BLaER1 (cell line): ENCODE data around the gene HRC.

Experiments
- H3K27ac ChIP-seq: shearing (Covaris generic); formaldehyde crosslinking; 2 replicates; pipeline ENCODE4 v1.8.1; 2022
- H3K27me3 ChIP-seq: shearing (Covaris generic); formaldehyde crosslinking; 2 replicates; pipeline ENCODE4 v1.8.1; 2022
- H3K36me3 ChIP-seq: shearing (Covaris generic); formaldehyde crosslinking; 2 replicates; pipeline ENCODE4 v1.8.1; 2022
- H3K4me1 ChIP-seq: shearing (Covaris generic); formaldehyde crosslinking; 2 replicates; pipeline ENCODE4 v1.8.1; 2022
- H3K4me2 ChIP-seq: shearing (Covaris generic); formaldehyde crosslinking; 2 replicates; pipeline ENCODE4 v1.8.1; 2022
- H3K4me3 ChIP-seq: shearing (Covaris generic); formaldehyde crosslinking; 2 replicates; pipeline ENCODE4 v1.8.1; 2022
- H3K9ac ChIP-seq: shearing (Covaris generic); formaldehyde crosslinking; 2 replicates; pipeline ENCODE4 v1.8.1; 2022
- H3K9me3 ChIP-seq: shearing (Covaris generic); formaldehyde crosslinking; 2 replicates; pipeline ENCODE4 v1.8.1; 2022
- H4K20me1 ChIP-seq: shearing (Covaris generic); formaldehyde crosslinking; 2 replicates; pipeline ENCODE4 v1.8.1; 2022
- Cebpa-rat ChIP-seq: shearing (Covaris generic); IDR thresholded peaks from 2 replicates; pipeline ENCODE4 v1.8.1; 2022

Gene HRC

DNA sequence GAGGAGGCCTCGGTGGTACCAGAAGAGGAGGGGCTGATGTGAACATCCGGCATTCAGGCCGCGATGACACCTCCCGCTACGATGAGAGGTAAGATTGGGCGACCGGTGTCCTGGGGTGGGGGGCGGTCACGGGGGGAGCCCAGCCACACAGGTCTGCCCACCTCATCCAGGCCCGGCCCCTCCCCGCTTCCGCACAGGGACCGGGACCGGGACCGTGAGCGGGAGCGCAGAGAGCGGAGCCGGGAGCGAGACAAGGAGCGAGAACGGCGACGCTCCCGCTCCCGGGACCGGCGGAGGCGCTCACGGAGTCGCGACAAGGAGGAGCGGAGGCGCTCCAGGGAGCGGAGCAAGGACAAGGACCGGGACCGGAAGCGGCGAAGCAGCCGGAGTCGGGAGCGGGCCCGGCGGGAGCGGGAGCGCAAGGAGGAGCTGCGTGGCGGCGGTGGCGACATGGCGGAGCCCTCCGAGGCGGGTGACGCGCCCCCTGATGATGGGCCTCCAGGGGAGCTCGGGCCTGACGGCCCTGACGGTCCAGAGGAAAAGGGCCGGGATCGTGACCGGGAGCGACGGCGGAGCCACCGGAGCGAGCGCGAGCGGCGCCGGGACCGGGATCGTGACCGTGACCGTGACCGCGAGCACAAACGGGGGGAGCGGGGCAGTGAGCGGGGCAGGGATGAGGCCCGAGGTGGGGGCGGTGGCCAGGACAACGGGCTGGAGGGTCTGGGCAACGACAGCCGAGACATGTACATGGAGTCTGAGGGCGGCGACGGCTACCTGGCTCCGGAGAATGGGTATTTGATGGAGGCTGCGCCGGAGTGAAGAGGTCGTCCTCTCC is 47.4 kb downstream of the HRC start:
- H3K27ac ChIP-seq: 0 out of 2 replicates have a peak overlapping the region, but pooled peaks have one; percentile 41
- peaks cover 64% of the 10 kb centered on the region for H3K36me3 ChIP-seq
- peaks cover 61% of the 10 kb centered on the region for H4K20me1 ChIP-seq
- H3K4me1 ChIP-seq: peaks cover 38% of the 10 kb centered on the region
- no peaks in the 10 kb centered on the region for H3K27me3 ChIP-seq
- H3K4me2 ChIP-seq: no peak overlapping the region
- no peak for TF ChIP-seq Cebpa-rat
- H3K9me3 ChIP-seq: no peaks in the 10 kb centered on the region
- no peak overlapping the region for H3K4me3 ChIP-seq
- H3K9ac ChIP-seq: no peak overlapping the region

GRCh38 chr19:49106648-49107135 is 48.5 kb downstream of the HRC start:
- Histone ChIP-seq H3K4me1 (peaks cover 50% of the 10 kb centered on the region), H3K4me2 (peak overlapping the region; percentile 90), H3K4me3 (no peak overlapping the region), H3K9ac (no peak overlapping the region; the same call in 1 of the 2 replicates), H3K36me3 (peaks cover 72% of the 10 kb centered on the region), H4K20me1 (peaks cover 61% of the 10 kb centered on the region), H3K27me3 (no peaks in the 10 kb centered on the region), H3K9me3 (no peaks in the 10 kb centered on the region), H3K27ac (no peak overlapping the region)
- no peak for TF ChIP-seq Cebpa-rat

DNA sequence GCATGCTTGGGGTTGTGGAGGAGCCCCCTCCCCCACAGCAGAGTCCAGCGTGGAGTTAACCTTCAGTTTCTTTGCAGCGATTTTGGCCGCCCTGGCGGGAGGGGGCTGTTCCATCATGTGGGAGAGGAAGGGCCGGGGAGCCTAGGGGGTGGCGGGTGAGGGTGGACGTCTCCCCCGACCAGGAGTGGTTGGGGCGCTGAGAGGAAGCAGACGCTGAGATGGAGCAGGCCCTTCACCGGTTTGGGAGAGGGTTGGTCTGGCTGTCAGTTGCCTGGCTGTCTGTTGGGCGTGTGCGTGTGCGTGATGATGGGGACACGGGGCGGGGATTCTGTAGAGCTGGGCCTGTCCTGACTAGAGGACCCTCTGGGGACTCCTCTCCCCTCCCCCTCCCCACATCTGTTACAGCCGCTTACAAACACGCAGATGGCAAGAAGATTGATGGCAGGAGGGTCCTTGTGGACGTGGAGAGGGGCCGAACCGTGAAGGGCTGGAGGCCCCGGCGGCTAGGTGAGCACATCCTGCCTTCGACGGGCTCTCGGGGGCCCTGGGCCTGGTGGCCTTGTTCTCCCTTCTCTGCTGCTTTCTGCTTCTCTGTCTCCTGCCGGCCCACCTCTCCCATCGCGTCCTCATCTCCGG is 50.8 kb downstream of the HRC start:
- Histone ChIP-seq H3K36me3 (peaks cover 78% of the 10 kb centered on the region), H3K4me1 (peaks cover 71% of the 10 kb centered on the region), H4K20me1 (peaks cover 63% of the 10 kb centered on the region), H3K9me3 (no peaks in the 10 kb centered on the region), H3K4me3 (peak overlapping the region; percentile 59), H3K4me2 (peak overlapping the region; percentile 90), H3K27ac (peak overlapping the region; percentile 82), H3K27me3 (no peaks in the 10 kb centered on the region), H3K9ac (peak overlapping the region; percentile 80)
- TF ChIP-seq Cebpa-rat: no peak

GRCh38 chr19:49103331-49104085 is 51.7 kb downstream of the HRC start:
- Histone ChIP-seq H3K36me3 (peaks cover 78% of the 10 kb centered on the region), H4K20me1 (peaks cover 62% of the 10 kb centered on the region), H3K27ac (peak overlapping the region; percentile 82), H3K9me3 (no peaks in the 10 kb centered on the region), H3K4me1 (peaks cover 77% of the 10 kb centered on the region), H3K27me3 (no peaks in the 10 kb centered on the region), H3K9ac (peak overlapping the region; percentile 80), H3K4me3 (peak overlapping the region; percentile 59), H3K4me2 (peak overlapping the region; percentile 90)
- TF ChIP-seq Cebpa-rat: no peak

GRCh38 chr19:49102303-49102702 is 52.9 kb downstream of the HRC start:
- Histone ChIP-seq H4K20me1 (peaks cover 62% of the 10 kb centered on the region), H3K9me3 (no peaks in the 10 kb centered on the region), H3K9ac (peak overlapping the region; percentile 80), H3K27me3 (no peaks in the 10 kb centered on the region), H3K4me1 (peaks cover 89% of the 10 kb centered on the region), H3K36me3 (peaks cover 76% of the 10 kb centered on the region), H3K4me2 (peak overlapping the region; percentile 90), H3K4me3 (no peak overlapping the region), H3K27ac (peak overlapping the region; percentile 82)
- no peak for TF ChIP-seq Cebpa-rat
